H1 (cell line): ENCODE data around the gene KRTAP4-12. TPM values are rescaled to one million over a fixed set of nuclear protein-coding genes. Genes with fewer than 3 reads are reported as not detected.

ENCODE experiments used
- BRCA1 ChIP-seq: IDR thresholded peaks from 2 replicates; pipeline ENCODE4 v1.6.1; 2012; ENCODE audit warnings: low read depth, low read length, improper control_type of control experiment
- CTCF ChIP-seq, 3 experiments: IDR thresholded peaks; 1 replicate in 2 of 3; 2 replicates in 1 of 3; pipeline versions ENCODE4 v1.5.1 to v1.6.1; 2011; ENCODE audit warnings: low read length in 3 of 3, mild to moderate bottlenecking in 3 of 3, inconsistent platforms in 2 of 3, low read depth in 1 of 3, moderate library complexity in 1 of 3; ENCODE audit not compliant: insufficient read depth in 1 of 3; ENCODE audit errors: control extremely low read depth in 1 of 3
- RAD21 ChIP-seq, 2 experiments: IDR thresholded peaks in 1 of 2; conservative IDR thresholded peaks in 1 of 2; 2 replicates each; pipeline ENCODE4 v1.6.1; 2011; ENCODE audit warnings: low read depth in 2 of 2, low read length in 2 of 2, improper control_type of control experiment in 1 of 2, inconsistent platforms in 1 of 2, mild to moderate bottlenecking in 1 of 2, moderate library complexity in 1 of 2
- polyA plus RNA-seq, 7 experiments: library from polyadenylated mRNA; depleted of rRNA in 3 of 7; stranded (reverse) in 5 of 7; unstranded in 2 of 7; fragments of >200 nt in 5 of 7; fragments of 200-250 nt in 2 of 7; gene quantifications; 1 replicate in 5 of 7; 2 replicates in 1 of 7; 4 replicates in 1 of 7; pipeline versions ENCODE4 v1.2.1 to v1.2.3, GENCODE V29; 2011 to 2013; ENCODE audit warnings: missing spikeins in 2 of 7, mixed read lengths in 2 of 7
- total RNA-seq: library from RNA; stranded (reverse); fragmentation: NEBNext Ultra II Directional; extraction: Animal tissue kit (Norgen Biotek cat#: 25700); gene quantifications from 2 replicates; pipeline ENCODE4 v1.2.1, GENCODE V29; 2021

KRTAP4-12 gene
- total and polyA plus RNA-seq, 2 of the 8 experiments (the other 6 are each of a cell fraction or from before 2014, with no cell fraction given), result not detected

GRCh38 chr17:41116297-41116696, 7.7 kb downstream of the KRTAP4-12 start (continued):
- TF ChIP-seq CTCF (IDR thresholded peaks at IDR 0.05; ENCODE audit: control extremely low read depth in 1 of 3, insufficient read depth in 1 of 3, low read depth in 1 of 3, low read length in 3 of 3) (no peak), RAD21 (IDR thresholded peaks at IDR 0.05 in 1 of 2, conservative IDR thresholded peaks at IDR 0.05 in 1 of 2; ENCODE audit: low read depth in 2 of 2, low read length in 2 of 2) (no peak), BRCA1 (no peak)
